ENCODE measurements around the gene TGFBR3L.

TGFBR3L gene

GRCh38 chr19:7963566-7963965 lies 48.9 kb downstream of the TGFBR3L start:
- DNase-seq: no peak

DNA sequence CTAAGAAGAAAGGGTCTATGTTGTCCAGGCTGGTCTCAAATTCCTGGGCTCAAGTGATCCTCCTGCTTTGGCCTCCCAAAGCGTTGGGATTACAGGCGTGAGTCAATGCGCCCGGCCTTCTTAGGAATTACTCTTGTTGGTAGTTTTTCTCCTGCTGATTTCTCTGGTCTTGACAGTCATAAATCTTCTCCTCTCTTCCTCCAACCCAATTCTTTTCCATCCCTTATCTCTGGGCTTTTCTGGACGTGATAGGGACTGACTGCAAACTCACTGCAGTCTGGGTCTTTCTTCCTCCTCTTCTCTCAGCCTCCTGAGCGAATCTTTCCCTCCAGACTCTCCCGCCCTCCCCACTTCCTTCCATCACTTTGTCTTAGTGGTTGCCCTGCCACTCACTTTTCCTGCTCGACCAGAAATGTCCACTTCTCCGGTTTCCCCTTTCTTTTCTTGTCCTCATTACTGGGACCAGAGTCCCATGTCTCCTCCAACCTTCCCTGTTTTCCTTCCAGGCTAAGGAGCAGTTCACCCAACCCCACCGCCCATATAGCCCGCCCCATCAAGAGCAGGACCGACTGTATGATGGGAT lies 50.7 kb downstream of the TGFBR3L start:
- DNase-seq: no peak

DNA sequence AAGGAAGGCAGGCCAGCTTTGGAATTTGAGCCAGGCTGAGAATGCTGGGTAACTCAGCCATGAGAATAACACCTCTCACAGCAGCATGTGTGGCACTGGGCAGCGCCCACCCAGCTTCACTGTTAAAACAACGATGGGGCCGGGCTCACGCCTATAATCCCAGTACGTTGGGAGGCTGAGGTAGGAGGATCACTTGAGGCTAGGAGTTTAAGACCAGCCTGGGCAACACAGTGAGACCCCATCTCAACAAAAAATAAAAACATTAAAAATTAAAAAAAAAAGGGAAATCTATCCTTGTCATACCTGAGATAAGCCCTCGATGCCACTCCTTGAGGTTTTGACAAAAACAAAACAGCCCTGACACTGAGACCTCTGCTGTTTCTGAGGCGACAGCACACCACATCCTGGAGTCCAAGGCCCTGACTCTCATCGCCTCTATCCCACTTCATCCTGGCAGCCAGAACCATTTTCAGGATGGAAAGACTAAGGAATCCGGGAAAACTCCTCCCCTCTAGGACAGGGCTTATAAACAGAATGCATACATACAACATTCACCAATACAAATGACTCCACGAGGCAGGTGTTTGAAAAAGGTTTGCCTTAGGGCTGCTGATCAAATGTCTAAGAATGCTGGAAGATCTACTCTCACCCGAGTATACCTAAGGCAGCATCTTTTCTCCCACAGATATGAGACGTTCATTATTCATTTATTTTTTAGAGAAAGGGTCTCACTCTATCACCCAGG lies 51.5 kb downstream of the TGFBR3L start:
- DNase-seq: no peak

DNA sequence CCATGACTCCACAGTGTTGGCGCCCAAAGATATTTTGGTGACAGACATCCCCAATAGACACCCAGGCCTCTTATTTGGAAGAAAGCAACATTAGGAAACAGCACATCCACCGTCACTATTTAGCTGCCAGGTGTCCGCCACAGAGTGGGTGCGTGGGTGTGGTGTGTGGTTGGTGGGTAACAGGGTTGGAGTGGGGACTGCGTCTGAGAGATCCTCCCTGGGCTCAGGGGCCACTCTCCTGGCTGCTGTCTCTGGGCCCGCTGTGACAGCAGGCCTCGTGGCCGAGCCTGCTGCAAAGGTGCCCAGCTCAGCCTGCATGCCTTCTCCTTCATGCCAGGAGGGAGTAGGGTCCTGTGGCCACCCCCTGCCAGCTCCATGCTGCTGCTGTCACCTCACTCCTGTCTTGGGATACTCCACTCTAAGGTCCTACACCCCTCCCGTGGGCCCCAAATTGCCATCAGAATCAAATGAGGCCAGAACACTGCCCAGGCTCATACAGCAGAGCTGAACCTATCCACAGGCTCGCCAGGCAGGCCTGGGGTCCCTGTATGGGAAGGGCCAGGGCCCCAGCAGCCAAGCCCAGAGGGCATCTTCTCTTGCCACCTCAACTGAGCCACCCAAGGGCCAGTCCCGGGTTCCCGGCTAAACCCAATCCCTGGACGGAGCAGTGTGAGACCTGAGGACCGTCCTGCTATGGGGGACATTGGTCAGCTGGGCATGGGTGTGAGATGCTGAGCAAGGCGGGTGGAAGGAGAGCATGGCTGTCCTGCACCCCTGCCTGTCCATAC lies 53.6 kb downstream of the TGFBR3L start:
- DNase-seq: no peak
